ENCODE data around the gene C13orf46. TPM values are rescaled to one million over a fixed set of nuclear protein-coding genes. Genes with fewer than 3 reads are reported as not detected.

Gene C13orf46
- total RNA-seq, 1 experiment from 2014 or later: 0.07 TPM

DNA sequence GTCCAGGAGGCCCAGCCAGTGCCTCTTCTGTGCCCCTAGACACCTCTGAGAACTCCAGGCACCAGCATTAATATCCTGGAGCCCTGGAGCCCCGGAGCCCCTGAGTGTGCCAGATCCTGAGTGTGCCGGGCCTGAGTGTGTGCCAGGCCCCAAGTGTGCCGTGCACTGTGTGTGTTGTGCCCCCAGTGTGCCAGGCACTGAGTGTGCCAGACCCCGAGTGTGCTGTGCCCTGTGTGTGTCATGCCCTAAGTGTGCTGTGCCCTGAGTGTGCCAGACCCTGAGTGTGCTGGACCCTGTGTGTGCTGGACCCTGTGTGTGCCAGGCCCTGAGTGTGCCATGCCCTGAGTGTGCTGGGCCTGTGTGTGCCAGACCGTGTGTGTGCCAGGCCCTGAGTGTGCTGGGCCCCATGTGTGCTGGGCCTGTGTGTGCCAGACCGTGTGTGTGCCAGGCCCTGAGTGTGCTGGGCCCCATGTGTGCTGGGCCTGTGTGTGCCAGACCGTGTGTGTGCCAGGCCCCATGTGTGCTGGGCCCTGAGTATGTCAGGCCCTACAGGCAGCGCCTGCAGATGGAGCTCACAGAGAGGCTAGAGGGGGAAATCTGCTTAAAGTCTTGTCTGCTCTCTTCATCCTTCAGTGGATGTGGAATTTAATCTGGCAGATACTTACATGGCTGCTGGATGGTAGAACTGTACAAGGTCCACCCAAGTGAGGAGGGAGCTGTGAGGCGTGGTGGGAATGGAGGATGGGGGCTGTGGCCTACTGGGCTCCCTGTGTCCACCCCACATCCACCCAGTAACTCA lies 53.9 kb downstream of the C13orf46 start:
- BruUV-seq (replicated peaks): no TSS peak
- intact Hi-C loops (cut with micrococcal nuclease): no loop called here
- no peak overlapping the region for H2AFZ ChIP-seq (ENCODE audit: low read length)
- no peak for ATAC-seq
- no peaks in the 10 kb centered on the region for H3K4me1 ChIP-seq (ENCODE audit: insufficient read depth, low read length)
- no peaks in the 10 kb centered on the region for H3K79me2 ChIP-seq (ENCODE audit: low read length)
- H3K4me2 ChIP-seq (ENCODE audit: low read length): no peak overlapping the region
- no peaks in the 10 kb centered on the region for H3K36me3 ChIP-seq (ENCODE audit: low read depth, low read length)
- H3K4me3 ChIP-seq (ENCODE audit: low read length): no peak overlapping the region
- ChIA-PET POLR2A (ENCODE audit: unreplicated experiment) (no interaction called here), CTCF (no interaction called here)
- no peak for TF ChIP-seq EZH2 (IDR thresholded peaks at IDR 0.05; ENCODE audit: low read length, unreplicated experiment)
- no peak for TF ChIP-seq EZH2phosphoT487 (IDR thresholded peaks at IDR 0.05; ENCODE audit: borderline replicate concordance, low read length)
- TF ChIP-seq, protein P1, sequence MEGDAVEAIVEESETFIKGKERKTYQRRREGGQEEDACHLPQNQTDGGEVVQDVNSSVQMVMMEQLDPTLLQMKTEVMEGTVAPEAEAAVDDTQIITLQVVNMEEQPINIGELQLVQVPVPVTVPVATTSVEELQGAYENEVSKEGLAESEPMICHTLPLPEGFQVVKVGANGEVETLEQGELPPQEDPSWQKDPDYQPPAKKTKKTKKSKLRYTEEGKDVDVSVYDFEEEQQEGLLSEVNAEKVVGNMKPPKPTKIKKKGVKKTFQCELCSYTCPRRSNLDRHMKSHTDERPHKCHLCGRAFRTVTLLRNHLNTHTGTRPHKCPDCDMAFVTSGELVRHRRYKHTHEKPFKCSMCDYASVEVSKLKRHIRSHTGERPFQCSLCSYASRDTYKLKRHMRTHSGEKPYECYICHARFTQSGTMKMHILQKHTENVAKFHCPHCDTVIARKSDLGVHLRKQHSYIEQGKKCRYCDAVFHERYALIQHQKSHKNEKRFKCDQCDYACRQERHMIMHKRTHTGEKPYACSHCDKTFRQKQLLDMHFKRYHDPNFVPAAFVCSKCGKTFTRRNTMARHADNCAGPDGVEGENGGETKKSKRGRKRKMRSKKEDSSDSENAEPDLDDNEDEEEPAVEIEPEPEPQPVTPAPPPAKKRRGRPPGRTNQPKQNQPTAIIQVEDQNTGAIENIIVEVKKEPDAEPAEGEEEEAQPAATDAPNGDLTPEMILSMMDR (conservative IDR thresholded peaks at IDR 0.05; ENCODE audit: low read depth, low read length): no peak
- H3F3A ChIP-seq (ENCODE audit: low read length, unreplicated experiment): no peaks in the 10 kb centered on the region
- no peaks in the 10 kb centered on the region for H4K20me1 ChIP-seq (ENCODE audit: low read length)
- H3K27ac ChIP-seq (ENCODE audit: low read length): no peak overlapping the region
- H3K27me3 ChIP-seq (ENCODE audit: low read length): no peaks in the 10 kb centered on the region
- no peak overlapping the region for H3K9ac ChIP-seq (ENCODE audit: low read length)
- H3K9me2 ChIP-seq (replicated peaks; ENCODE audit: low read length): no peaks in the 10 kb centered on the region
- DNase-seq: no peak
- no peaks in the 10 kb centered on the region for H3K9me3 ChIP-seq (ENCODE audit: low read length)

DNA sequence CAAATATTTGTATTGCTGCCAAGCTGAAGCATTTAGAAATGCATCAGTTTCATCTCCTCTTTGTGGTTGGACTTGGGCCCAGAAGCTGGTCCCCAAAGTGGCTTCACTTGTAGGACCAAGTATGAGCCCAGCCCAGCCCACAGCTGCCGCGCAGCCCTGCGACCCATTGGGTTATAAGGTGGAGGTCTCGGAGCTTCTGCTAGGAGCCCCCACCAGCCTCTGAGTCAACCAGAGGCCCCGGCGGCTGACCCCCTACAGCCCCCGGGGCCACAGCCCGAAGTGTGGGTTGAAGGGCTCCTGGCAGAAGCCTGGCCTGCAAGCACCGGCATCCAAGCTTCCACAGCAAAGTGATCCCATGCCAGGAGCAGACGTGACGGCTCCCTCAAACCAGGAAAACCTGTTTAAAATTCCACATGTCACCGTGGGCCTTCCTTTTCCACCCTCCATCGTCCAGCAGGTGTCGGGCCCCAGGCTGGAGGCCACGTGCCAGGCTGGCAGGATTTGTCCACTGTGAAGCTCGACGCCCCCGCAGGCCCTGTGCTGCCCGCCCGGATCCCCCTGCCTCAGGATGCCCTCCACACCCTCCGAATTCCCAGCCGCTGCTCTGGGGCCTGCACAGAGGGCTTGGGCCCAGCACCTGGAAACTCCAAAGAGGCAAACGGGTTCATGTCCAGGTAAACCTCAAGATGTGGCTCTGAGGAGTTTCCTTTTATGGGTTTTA lies 54.7 kb downstream of the C13orf46 start:
- CTCF ChIA-PET: no interaction called here
- Histone ChIP-seq H2AFZ (ENCODE audit: low read length) (no peak overlapping the region), H3K4me3 (ENCODE audit: low read length) (no peak overlapping the region), H3F3A (ENCODE audit: low read length, unreplicated experiment) (no peaks in the 10 kb centered on the region), H3K27me3 (ENCODE audit: low read length) (no peaks in the 10 kb centered on the region), H3K9me2 (replicated peaks; ENCODE audit: low read length) (no peaks in the 10 kb centered on the region), H3K27ac (ENCODE audit: low read length) (no peak overlapping the region), H3K9ac (ENCODE audit: low read length) (no peak overlapping the region), H3K36me3 (ENCODE audit: low read depth, low read length) (no peaks in the 10 kb centered on the region), H3K4me1 (ENCODE audit: insufficient read depth, low read length) (peaks cover 8% of the 10 kb centered on the region), H4K20me1 (ENCODE audit: low read length) (no peaks in the 10 kb centered on the region), H3K4me2 (ENCODE audit: low read length) (no peak overlapping the region), H3K9me3 (ENCODE audit: low read length) (no peaks in the 10 kb centered on the region), H3K79me2 (ENCODE audit: low read length) (no peaks in the 10 kb centered on the region)
- BruUV-seq (replicated peaks): no TSS peak
- TF ChIP-seq, protein P1 (conservative IDR thresholded peaks at IDR 0.05; ENCODE audit: low read depth, low read length): no peak
- TF ChIP-seq EZH2 (IDR thresholded peaks at IDR 0.05; ENCODE audit: low read length, unreplicated experiment) (no peak), EZH2phosphoT487 (IDR thresholded peaks at IDR 0.05; ENCODE audit: borderline replicate concordance, low read length) (no peak)
- intact Hi-C loops (cut with micrococcal nuclease): no loop called here
- ATAC-seq: no peak
- POLR2A ChIA-PET (ENCODE audit: unreplicated experiment): no interaction called here
- no peak for DNase-seq

DNA sequence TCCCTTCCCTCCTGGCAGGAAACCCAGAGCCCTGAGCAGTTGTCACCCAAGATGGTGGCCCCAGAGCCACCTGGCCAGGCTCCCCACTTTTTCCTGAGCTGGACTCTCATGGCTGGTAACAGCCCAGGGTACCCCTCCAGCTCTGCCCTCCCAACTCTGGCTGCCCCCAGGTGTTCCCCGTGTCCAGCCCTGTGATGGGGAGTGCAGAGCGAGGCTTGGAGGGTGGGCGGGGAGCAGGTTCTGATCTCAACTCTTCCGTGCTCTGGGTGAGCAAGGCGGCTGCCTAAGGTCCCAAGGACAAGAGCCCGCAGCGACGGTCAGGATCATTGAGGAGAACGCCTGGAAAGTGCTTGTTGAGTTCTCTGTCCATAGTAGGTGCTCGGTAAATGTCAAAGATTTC lies 55.3 kb downstream of the C13orf46 start:
- H3K9me3 ChIP-seq (ENCODE audit: low read length): no peaks in the 10 kb centered on the region
- H3K27me3 ChIP-seq (ENCODE audit: low read length): no peaks in the 10 kb centered on the region
- DNase-seq: no peak
- H3F3A ChIP-seq (ENCODE audit: low read length, unreplicated experiment): no peaks in the 10 kb centered on the region
- POLR2A ChIA-PET (ENCODE audit: unreplicated experiment): no interaction called here
- intact Hi-C loops (cut with micrococcal nuclease): no loop called here
- no peak for ATAC-seq
- no peaks in the 10 kb centered on the region for H3K36me3 ChIP-seq (ENCODE audit: low read depth, low read length)
- BruUV-seq (replicated peaks): no TSS peak
- H3K27ac ChIP-seq (ENCODE audit: low read length): no peak overlapping the region
- H3K9me2 ChIP-seq (replicated peaks; ENCODE audit: low read length): no peaks in the 10 kb centered on the region
- no peaks in the 10 kb centered on the region for H4K20me1 ChIP-seq (ENCODE audit: low read length)
- no peak overlapping the region for H3K4me3 ChIP-seq (ENCODE audit: low read length)
- H3K79me2 ChIP-seq (ENCODE audit: low read length): no peaks in the 10 kb centered on the region
- H3K4me1 ChIP-seq (ENCODE audit: insufficient read depth, low read length): peaks cover 12% of the 10 kb centered on the region
- no peak for TF ChIP-seq EZH2 (IDR thresholded peaks at IDR 0.05; ENCODE audit: low read length, unreplicated experiment)
- TF ChIP-seq EZH2phosphoT487 (IDR thresholded peaks at IDR 0.05; ENCODE audit: borderline replicate concordance, low read length): no peak
- TF ChIP-seq, protein P1 (conservative IDR thresholded peaks at IDR 0.05; ENCODE audit: low read depth, low read length): no peak
- H3K4me2 ChIP-seq (ENCODE audit: low read length): no peak overlapping the region
- no peak overlapping the region for H3K9ac ChIP-seq (ENCODE audit: low read length)
- CTCF ChIA-PET: no interaction called here
- H2AFZ ChIP-seq (ENCODE audit: low read length): no peak overlapping the region
